ENCODE measurements around the gene UNC119. TPM values are rescaled to one million over a fixed set of nuclear protein-coding genes. Genes with fewer than 3 reads are reported as not detected.
A peak's percentile ranks its signal among the peaks of the same experiment; 100 is the strongest.

UNC119 gene
- total and polyA plus RNA-seq, 2 of the 13 experiments (the other 11 are each of a cell fraction or from before 2014, with no cell fraction given), result 10.4 to 63.1 TPM

DNA sequence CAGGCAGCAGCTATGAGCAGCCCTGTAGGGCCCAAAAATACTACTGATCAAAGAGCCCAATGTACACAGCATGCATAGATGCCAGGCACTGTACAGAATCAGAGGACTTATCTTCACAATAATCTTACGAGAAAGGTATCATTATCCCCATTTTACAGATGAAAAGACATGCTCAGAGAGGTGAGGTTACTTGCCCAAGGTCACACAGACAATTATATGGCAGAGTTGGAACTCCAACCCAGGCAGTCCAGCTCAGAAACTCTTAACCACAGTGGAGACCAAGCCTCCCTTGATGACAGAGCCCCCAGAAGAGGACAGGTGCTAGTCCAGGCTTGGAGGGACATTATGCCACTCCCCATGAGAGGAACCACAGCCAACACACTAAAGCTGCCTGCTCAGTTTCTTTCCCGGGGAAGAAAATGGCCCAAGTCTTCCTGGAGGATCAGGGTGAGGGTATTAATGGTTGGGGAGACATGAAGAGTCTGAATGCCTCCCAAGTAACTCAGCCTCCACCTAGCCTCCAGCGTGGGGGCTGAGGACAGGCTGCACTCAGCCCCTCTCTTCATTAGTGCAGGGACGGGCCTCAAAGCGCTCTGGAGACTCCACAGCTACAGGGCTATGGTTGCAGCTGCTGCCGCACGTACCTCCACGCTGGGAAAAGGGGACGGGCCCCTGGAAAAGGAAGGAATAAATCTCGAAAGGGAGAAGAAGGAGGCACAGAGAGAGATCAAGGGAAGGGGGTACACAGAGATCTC lies 826 bp downstream of the UNC119 start:
- H3K4me3 ChIP-seq (replicated peaks in 1 of 3; ENCODE audit: insufficient read depth in 1 of 3, low read depth in 2 of 3, low read length in 3 of 3), result peak overlapping the region; percentile 75 to 88 (median 85)
- no peaks in the 10 kb centered on the region for H3K79me2 ChIP-seq (ENCODE audit: insufficient read depth, low read length)
- H4K20me1 ChIP-seq (ENCODE audit: insufficient read depth, low read length), result no peaks in the 10 kb centered on the region
- POLR2A ChIA-PET, result interaction anchor here (0.7 to 1.5 kb wide), 4 partner anchors 20 to 154 kb away, joined by 3 read pairs; partner anchors contain the start of genes ALDOC and PIGS
- no peak for DNase-seq (ENCODE audit: low spot score)
- no peak for FAIRE-seq
- no TSS peak for BruUV-seq (replicated peaks)
- H3K9ac ChIP-seq (ENCODE audit: insufficient read depth, low read depth, low read length), result peak overlapping the region; percentile 74; the same call in 1 of the 2 replicates
- H2AFZ ChIP-seq (ENCODE audit: low read length), result peak overlapping the region; percentile 66
- no peaks in the 10 kb centered on the region for H3K9me3 ChIP-seq (ENCODE audit: low read length)
- peaks cover 44% of the 10 kb centered on the region for H3K4me1 ChIP-seq (ENCODE audit: insufficient read depth, low read length)
- CTCF ChIA-PET (ENCODE audit: low intra/inter-chr PET ratio, low total read pairs), result no interaction called here
- H3K4me2 ChIP-seq (ENCODE audit: low read depth, low read length), result peak overlapping the region; percentile 92
- 5% methylated on average over 10 of the region's 10 CpGs for WGBS (ENCODE audit: low lambda C conversion rate)
- in situ Hi-C loops (cut with HindIII; ENCODE audit: extremely low pct_ligation_motif_present, low pct_unique_long_range_greater_than_20kb) (no loop called here), intact Hi-C loops (cut with micrococcal nuclease; ENCODE audit: unreplicated experiment) (no loop called here)
- H3K27ac ChIP-seq (ENCODE audit: extremely low read length, insufficient read depth, low read length), result no peak overlapping the region
- peak; percentile 47 for ATAC-seq
- no peaks in the 10 kb centered on the region for H3K27me3 ChIP-seq (ENCODE audit: control insufficient read depth in 1 of 2, insufficient read depth in 2 of 2, low read length in 2 of 2)
- peaks cover 7 to 26% of the 10 kb centered on the region in 2 experiments for H3K36me3 ChIP-seq (replicated peaks in 1 of 2; ENCODE audit: control insufficient read depth in 1 of 2, insufficient read depth in 2 of 2, low read length in 2 of 2)
- TF ChIP-seq, protein P1, sequence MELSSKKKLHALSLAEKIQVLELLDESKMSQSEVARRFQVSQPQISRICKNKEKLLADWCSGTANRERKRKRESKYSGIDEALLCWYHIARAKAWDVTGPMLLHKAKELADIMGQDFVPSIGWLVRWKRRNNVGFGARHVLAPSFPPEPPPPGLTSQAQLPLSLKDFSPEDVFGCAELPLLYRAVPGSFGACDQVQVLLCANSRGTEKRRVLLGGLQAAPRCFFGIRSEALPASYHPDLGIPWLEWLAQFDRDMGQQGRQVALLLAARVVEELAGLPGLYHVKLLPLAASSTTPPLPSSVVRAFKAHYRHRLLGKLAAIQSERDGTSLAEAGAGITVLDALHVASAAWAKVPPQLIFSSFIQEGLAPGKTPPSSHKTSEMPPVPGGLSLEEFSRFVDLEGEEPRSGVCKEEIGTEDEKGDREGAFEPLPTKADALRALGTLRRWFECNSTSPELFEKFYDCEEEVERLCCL (CRISPR knock-in tag; IDR thresholded peaks at IDR 0.05; ENCODE audit: borderline replicate concordance), result no peak
- TF ChIP-seq ZNF629 (CRISPR knock-in tag; conservative IDR thresholded peaks at IDR 0.05) (peak; percentile 79), CAMTA2 (CRISPR knock-in tag; IDR thresholded peaks at IDR 0.05; ENCODE audit: borderline replicate concordance) (no peak), ASH2L (IDR thresholded peaks at IDR 0.05; ENCODE audit: insufficient read length, low read depth, low read length) (no peak), MTF1 (CRISPR knock-in tag; IDR thresholded peaks at IDR 0.05) (no peak), FOXO4 (CRISPR knock-in tag; conservative IDR thresholded peaks at IDR 0.05) (0 out of 2 replicates have a peak, but pooled peaks have one; percentile 53), TERF1 (CRISPR knock-in tag; IDR thresholded peaks at IDR 0.05) (no peak), YEATS4 (CRISPR knock-in tag; IDR thresholded peaks at IDR 0.05; ENCODE audit: borderline replicate concordance) (peak; percentile 44; the same call in 1 of the 2 replicates), HOXA3 (CRISPR knock-in tag; IDR thresholded peaks at IDR 0.05) (0 out of 2 replicates have a peak, but pooled peaks have one; percentile 3), ZNF441 (CRISPR knock-in tag; IDR thresholded peaks at IDR 0.05; ENCODE audit: borderline replicate concordance) (no peak), ZSCAN30 (CRISPR knock-in tag; IDR thresholded peaks at IDR 0.05) (no peak), ZNF598 (CRISPR knock-in tag; IDR thresholded peaks at IDR 0.05; ENCODE audit: borderline replicate concordance) (no peak), SOX13 (IDR thresholded peaks at IDR 0.05) (no peak), SOX13 (CRISPR knock-in tag; conservative IDR thresholded peaks at IDR 0.05 in 1 of 2, IDR thresholded peaks at IDR 0.05 in 1 of 2) (no peak), KDM1A (CRISPR knock-in tag; IDR thresholded peaks at IDR 0.05) (0 out of 2 replicates have a peak, but pooled peaks have one; percentile 45), ZNF768 (CRISPR knock-in tag; IDR thresholded peaks at IDR 0.05) (peak; percentile 76; the same call in 1 of the 2 replicates)
- TF ChIP-seq, protein P2, sequence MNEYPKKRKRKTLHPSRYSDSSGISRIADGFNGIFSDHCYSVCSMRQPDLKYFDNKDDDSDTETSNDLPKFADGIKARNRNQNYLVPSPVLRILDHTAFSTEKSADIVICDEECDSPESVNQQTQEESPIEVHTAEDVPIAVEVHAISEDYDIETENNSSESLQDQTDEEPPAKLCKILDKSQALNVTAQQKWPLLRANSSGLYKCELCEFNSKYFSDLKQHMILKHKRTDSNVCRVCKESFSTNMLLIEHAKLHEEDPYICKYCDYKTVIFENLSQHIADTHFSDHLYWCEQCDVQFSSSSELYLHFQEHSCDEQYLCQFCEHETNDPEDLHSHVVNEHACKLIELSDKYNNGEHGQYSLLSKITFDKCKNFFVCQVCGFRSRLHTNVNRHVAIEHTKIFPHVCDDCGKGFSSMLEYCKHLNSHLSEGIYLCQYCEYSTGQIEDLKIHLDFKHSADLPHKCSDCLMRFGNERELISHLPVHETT (CRISPR knock-in tag; conservative IDR thresholded peaks at IDR 0.05), result no peak
- TF ChIP-seq, protein P3, sequence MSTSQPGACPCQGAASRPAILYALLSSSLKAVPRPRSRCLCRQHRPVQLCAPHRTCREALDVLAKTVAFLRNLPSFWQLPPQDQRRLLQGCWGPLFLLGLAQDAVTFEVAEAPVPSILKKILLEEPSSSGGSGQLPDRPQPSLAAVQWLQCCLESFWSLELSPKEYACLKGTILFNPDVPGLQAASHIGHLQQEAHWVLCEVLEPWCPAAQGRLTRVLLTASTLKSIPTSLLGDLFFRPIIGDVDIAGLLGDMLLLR (CRISPR knock-in tag; IDR thresholded peaks at IDR 0.05), result no peak
